GM12891 (cell line): ENCODE data around the gene FAHD2B.
"Not testable (repeated sequence)": the region's sequence is repeated elsewhere in the genome, so short reads cannot be mapped to it uniquely, and the experiment has no call there.

Source experiments
- POLR2A ChIP-seq: IDR thresholded peaks from 2 replicates; pipeline ENCODE4 v1.6.1; 2011; ENCODE audit warnings: low read depth, low read length, control low read depth
- TAF1 ChIP-seq: IDR thresholded peaks from 2 replicates; pipeline ENCODE4 v1.6.1; 2011; ENCODE audit warnings: low read depth, low read length, control low read depth

DNA sequence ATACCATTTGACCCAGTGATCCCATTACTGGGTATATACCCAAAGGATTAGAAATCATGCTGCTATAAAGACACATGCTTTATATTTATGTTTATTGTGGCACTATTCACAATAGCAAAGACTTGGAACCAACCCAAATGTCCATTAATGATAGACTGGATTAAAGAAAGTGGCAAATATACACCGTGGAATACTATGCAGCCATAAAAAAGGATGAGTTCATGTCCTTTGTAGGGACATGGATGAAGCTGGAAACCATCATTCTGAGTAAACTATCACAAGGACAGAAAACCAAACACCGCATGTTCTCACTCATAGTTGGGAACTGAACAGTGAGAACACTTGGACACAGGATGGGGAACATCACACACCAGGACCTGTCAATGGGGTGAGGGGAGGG, 12.2 kb upstream of the FAHD2B start:
- not testable (repeated sequence) for TF ChIP-seq POLR2A, TAF1
